Stimulated activated CD4-positive, alpha-beta T cell treated with anti-CD3 and anti-CD28 coated beads, Interleukin-15, amount 100 ng/mL, for 1 hour (primary cell): ENCODE measurements around the gene MRPL52.

Experiments
- DNase-seq, 2 donors: peaks; one replicate each; pipeline ENCODE4 v3.0.0-alpha.2; 2020; ENCODE audit warnings: low read depth in 1 of 2, low spot score in 1 of 2

Gene MRPL52

GRCh38 chr14:22878271-22879246, 48.9 kb downstream of the MRPL52 start:
- no peak for DNase-seq

DNA sequence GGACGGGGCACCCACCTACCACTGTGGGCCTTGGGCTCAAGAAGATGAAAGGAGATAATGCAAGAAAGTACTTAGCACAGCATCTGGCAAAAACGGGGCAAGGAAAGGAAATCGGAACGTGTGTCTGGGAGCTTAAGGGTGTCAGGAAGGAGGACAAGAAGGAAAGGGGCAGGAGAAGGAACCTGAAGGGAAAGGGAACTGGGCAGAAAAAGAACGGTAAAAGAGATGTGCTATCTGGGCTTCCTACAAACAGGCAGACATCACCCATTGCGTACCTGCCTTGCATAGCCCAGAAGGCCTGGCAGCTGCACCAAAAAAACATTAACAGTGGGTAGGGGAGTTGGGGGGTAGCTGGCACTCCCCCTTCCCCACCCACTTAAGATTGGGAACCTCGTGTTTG, 52.4 kb downstream of the MRPL52 start:
- no peak for DNase-seq

DNA sequence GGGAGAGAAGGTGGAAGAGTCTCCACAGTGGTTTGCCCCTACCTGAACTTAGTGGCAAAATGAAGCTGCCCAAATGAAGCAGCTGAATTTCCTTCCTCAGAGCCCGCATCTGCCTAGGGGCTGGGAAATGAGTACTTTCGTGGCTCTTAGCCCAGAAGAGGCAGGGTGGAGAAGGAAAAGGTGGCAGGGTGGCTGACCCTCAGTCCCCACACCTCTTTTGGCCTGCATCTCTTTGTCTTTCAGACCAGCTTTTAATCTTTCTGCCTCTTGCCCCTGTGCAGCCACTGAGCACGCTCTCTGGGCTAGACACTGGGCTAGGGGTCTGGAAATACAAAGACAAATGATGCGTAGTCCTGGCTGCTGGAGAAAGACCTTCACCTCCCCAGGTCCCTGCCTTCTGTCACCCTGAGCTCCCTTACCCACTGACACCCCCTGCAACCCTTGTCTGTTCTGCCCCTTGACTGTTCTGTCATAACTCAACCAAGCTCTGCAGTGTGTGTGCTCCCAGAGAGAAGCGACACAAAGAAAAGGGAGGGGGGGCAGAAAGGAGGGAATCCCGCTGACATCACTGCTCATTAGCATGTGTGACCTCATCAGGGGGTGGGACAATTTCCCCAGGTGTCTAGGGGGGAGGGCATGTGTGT, 53.0 kb downstream of the MRPL52 start:
- no peak for DNase-seq

DNA sequence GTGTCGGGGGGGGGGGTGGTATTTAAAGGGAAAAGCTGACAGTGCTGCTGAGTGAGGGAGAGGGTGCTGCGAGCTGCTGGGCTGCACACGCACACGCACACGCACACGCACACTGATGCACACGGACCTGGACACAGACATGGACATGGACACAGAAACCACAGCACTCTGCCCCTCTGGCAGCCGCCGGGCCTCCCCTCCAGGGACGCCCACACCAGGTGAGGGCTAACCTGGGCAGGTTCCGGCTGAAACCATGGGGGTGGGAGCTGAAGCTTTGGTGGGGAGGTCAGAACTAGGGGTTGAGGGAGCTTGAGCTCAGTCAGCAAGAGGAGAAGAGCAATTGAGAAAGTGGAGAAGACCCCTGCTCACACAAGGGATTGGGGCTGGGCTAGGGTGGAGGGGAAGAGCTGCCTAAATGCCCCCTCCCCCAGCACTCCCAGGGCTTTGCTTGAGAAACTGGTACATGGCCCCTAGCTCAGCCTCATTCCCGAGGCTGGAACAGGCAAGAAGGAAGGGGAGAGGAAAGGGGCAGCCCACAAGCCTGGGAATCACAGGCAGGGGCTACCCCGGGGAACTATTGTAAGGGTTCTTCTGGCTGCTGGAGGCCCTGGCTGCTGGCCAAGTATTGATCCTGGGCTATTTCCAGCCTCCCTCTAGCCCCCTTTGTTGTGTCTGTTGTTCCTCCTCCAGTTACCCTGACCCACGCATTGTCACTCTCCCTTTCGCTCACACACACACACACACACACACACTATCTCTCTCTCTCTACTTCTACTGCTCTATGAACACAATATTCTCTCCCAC, 53.7 kb downstream of the MRPL52 start, which contains the start of gene REM2:
TSS of gene REM2 (plus strand) at position 50 of the 804 bp plus-strand sequence. CDS start at position 116, 66 bp downstream.
- no peak for DNase-seq

DNA sequence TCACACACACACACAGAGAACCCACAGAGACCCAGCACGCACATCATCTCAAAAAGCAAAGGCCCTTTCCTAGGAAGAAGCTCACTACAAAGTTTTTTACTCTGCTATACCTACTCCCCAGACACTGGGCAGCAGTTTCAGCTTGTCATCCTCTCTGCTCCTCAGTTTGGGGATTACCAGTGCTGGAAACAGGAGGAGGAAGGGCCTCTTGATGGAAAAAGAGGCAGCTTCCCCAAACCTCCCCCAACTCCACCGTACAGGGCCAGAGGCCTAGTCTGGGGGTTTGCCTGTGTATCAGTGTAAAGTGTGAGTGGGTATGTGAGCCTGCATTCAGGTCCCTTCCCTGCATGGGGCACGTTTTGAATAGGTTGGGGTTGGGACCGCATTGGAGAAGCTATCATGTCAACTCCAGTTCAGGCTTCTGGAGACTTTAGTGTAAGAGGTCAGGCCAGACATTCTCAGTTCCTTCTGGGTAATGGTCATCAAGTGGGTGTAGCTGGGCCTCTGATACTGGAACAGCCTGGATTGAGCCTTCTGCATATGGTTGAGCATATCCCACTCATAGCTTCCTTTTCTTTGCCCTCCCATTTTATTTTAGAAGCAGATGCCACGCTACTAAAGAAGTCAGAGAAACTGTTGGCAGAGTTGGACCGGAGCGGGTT, 54.5 kb downstream of the MRPL52 start:
- DNase-seq: no peak
